Mucosa of descending colon (tissue), 3 donors: ENCODE results near the gene ENTPD7. TPM values are rescaled to one million over a fixed set of nuclear protein-coding genes. Genes with fewer than 3 reads are reported as not detected.

Experiments used
- ATAC-seq: fragments of 200-7000 bp; cut with Tn5 transposase; one replicate; pipeline ENCODE4 v1.9.1; 2020; ENCODE audit warnings: mild to moderate bottlenecking, moderate library complexity
- DNase-seq, 3 donors: peaks; one replicate each; pipeline ENCODE4 v3.0.0-alpha.2; 2020
- H3K36me3 ChIP-seq: fragments of 200-600 bp; one replicate; pipeline ENCODE4 v1.8.0; 2021; ENCODE audit warnings: low read depth, mild to moderate bottlenecking
- H3K4me1 ChIP-seq: fragments of 200-600 bp; one replicate; pipeline ENCODE4 v1.8.0; 2021; ENCODE audit warnings: low read depth, mild to moderate bottlenecking
- H3K4me3 ChIP-seq: fragments of 200-600 bp; one replicate; pipeline ENCODE4 v1.8.0; 2021; ENCODE audit warnings: mild to moderate bottlenecking
- H3K9me3 ChIP-seq: fragments of 200-600 bp; one replicate; pipeline ENCODE4 v1.8.0; 2021; ENCODE audit warnings: mild to moderate bottlenecking
- intact Hi-C, 2 donors: fragments of 100-400 bp; cut with DNase I in 1 of 2; cut with micrococcal nuclease in 1 of 2; formaldehyde crosslinking; loops; one replicate each; pipeline versions ENCODE4 v1.11.0 to v1.11.1; 2022; cut with DNase I, micrococcal nuclease
- total RNA-seq, 3 donors: library from RNA; stranded (reverse); fragmentation: NEBNext Ultra II Directional in 2 of 3; extraction: Animal tissue kit (Norgen Biotek cat#: 25700) in 2 of 3; gene quantifications; one replicate each; pipeline versions ENCODE4 v1.2.1 to v1.2.4, GENCODE V29; 2021 to 2023
- TF ChIP-seq, protein P1 (sequence below): fragments of 200-600 bp; IDR thresholded peaks from one replicate; pipeline ENCODE4 v1.8.0; 2022; ENCODE audit warnings: antibody characterized with exemption, mild to moderate bottlenecking
- donor health status: DM: no; HTN: no; CAD: no; lungs with moderate emphysema.
- donor health status: DM: no; HTN: no; CAD: no.
- donor health status: DM: no; HTN: yes; CAD: no.

The ENTPD7 gene
- total RNA-seq, 3 donors from 2014 or later, result 10.2 to 20.5 (median 14.3) TPM

DNA sequence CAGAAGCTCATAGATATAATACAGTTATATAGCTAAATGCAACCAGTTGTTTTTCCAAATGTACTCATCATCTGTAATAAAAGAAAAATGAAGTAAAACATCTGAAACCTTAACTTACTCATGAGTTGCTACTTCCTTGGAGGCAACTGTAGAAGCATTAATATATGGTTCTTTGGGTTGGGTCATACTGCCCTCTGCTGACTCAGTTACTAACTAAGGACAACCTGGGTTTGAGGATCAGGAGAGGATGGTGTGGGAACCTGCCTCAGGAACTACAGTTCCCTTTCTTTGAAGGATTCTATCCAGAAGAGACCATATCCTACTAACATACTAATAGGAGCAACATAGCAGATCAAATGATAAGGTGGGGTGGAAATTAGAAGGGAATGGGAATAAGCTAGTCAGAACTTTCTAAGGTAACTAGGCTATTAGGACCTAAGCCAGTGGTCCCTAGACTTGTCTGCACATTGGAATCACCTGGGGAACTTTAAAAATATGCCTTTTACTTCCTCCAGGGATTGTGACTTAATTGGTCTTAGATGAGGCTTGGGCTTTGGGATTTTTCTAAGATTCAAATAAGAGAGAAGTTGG lies 51.9 kb downstream of the ENTPD7 start:
- TF ChIP-seq, protein P1, sequence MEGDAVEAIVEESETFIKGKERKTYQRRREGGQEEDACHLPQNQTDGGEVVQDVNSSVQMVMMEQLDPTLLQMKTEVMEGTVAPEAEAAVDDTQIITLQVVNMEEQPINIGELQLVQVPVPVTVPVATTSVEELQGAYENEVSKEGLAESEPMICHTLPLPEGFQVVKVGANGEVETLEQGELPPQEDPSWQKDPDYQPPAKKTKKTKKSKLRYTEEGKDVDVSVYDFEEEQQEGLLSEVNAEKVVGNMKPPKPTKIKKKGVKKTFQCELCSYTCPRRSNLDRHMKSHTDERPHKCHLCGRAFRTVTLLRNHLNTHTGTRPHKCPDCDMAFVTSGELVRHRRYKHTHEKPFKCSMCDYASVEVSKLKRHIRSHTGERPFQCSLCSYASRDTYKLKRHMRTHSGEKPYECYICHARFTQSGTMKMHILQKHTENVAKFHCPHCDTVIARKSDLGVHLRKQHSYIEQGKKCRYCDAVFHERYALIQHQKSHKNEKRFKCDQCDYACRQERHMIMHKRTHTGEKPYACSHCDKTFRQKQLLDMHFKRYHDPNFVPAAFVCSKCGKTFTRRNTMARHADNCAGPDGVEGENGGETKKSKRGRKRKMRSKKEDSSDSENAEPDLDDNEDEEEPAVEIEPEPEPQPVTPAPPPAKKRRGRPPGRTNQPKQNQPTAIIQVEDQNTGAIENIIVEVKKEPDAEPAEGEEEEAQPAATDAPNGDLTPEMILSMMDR, result peak; percentile 40
- Histone ChIP-seq H3K4me3 (no peak overlapping the region), H3K4me1 (no peaks in the 10 kb centered on the region), H3K9me3 (no peaks in the 10 kb centered on the region), H3K36me3 (no peaks in the 10 kb centered on the region)
- intact Hi-C loops, result no loop called here
- ATAC-seq (peak; percentile 81), DNase-seq (peak in 1 of 3 donors; percentile 81)

- H3K4me3 ChIP-seq, result no peak overlapping the region
- H3K9me3 ChIP-seq, result no peaks in the 10 kb centered on the region
- no peaks in the 10 kb centered on the region for H3K36me3 ChIP-seq
- no peak for ATAC-seq
- no peak for DNase-seq
- H3K4me1 ChIP-seq, result no peaks in the 10 kb centered on the region
- TF ChIP-seq, protein P1, result no peak
- intact Hi-C loops, result no loop called here
Measured at GRCh38 chr10:99714446-99714845, 55.1 kb downstream of the ENTPD7 start.

GRCh38 chr10:99720387-99720786 lies 61.1 kb downstream of the ENTPD7 start:
- H3K4me1 ChIP-seq, result no peaks in the 10 kb centered on the region
- intact Hi-C loops, result no loop called here
- no peak overlapping the region for H3K4me3 ChIP-seq
- DNase-seq, result no peak
- H3K36me3 ChIP-seq, result no peaks in the 10 kb centered on the region
- H3K9me3 ChIP-seq, result no peaks in the 10 kb centered on the region
- TF ChIP-seq, protein P1, result no peak
- ATAC-seq, result no peak

- Histone ChIP-seq H3K9me3 (no peaks in the 10 kb centered on the region), H3K4me3 (no peak overlapping the region), H3K4me1 (peaks cover 18% of the 10 kb centered on the region), H3K36me3 (peaks cover 3% of the 10 kb centered on the region)
- intact Hi-C loops, result no loop called here
- TF ChIP-seq, protein P1, result no peak
- no peak for ATAC-seq
- DNase-seq, result no peak
Measured at GRCh38 chr10:99730026-99730425, 70.7 kb downstream of the ENTPD7 start.

- TF ChIP-seq, protein P1, result no peak
- Histone ChIP-seq H3K4me3 (peak overlapping the region; percentile 67), H3K4me1 (peaks cover 18% of the 10 kb centered on the region), H3K9me3 (no peaks in the 10 kb centered on the region), H3K36me3 (peaks cover 3% of the 10 kb centered on the region)
- no peak for DNase-seq
- peak; percentile 34 for ATAC-seq
- intact Hi-C loops, result no loop called here
Measured at GRCh38 chr10:99731306-99732032, 72.2 kb downstream of the ENTPD7 start.
